Endothelial cell of umbilical vein (primary cell): ENCODE measurements around the gene TOX4. TPM values are rescaled to one million over a fixed set of nuclear protein-coding genes. Genes with fewer than 3 reads are reported as not detected.
"Not testable (repeated sequence)": the region's sequence is repeated elsewhere in the genome, so short reads cannot be mapped to it uniquely, and the experiment has no call there.

ENCODE experiments used
- BruUV-seq: library from RNA; stranded (reverse); fragments of 400-500 nt; replicated peaks from 2 replicates; lab custom pipeline; 2021; lab: Mats Ljungman, UMichigan
- CTCF ChIA-PET: fragments of 300-600, 350-600 bp; sonication (Branson Sonifier 250); formaldehyde crosslinking; loops from one replicate; lab custom pipeline; 2021; ENCODE audit warnings: antibody characterized with exemption, inconsistent platforms; lab: Charles Lee
- POLR2A ChIA-PET: fragments of 300-600, 350-600 bp; sonication (Branson Sonifier 250); formaldehyde crosslinking; loops from one replicate; lab custom pipeline; 2021; ENCODE audit warnings: antibody characterized with exemption, inconsistent platforms; lab: Charles Lee
- DNase-seq: peaks from one replicate; pipeline ENCODE4 v3.0.0-alpha.2; 2011; ENCODE audit warnings: low read depth, low spot score
- FAIRE-seq: peaks from 2 replicates; lab custom pipeline; 2011; peaks lifted over from hg19 to GRCh38; lab: Jason Lieb, UNC
- H2AFZ ChIP-seq: 2 replicates; pipeline ENCODE4 v1.6.0; 2012; ENCODE audit warnings: low read depth, low read length, control low read depth, inconsistent platforms
- H3K27ac ChIP-seq: 2 replicates; pipeline ENCODE4 v1.5.1; 2011; ENCODE audit warnings: low read depth, mild to moderate bottlenecking, control low read depth, low read length, moderate library complexity; ENCODE audit not compliant: insufficient read depth
- H3K27me3 ChIP-seq, 2 experiments: 2 replicates each; pipeline versions ENCODE4 v1.6.0 to v1.6.1; 2011; ENCODE audit warnings: low read length in 2 of 2, mixed read lengths in 1 of 2; ENCODE audit not compliant: control insufficient read depth in 2 of 2, insufficient read depth in 2 of 2
- H3K36me3 ChIP-seq, 2 experiments: 2 replicates in 1 of 2; 3 replicates in 1 of 2; pipeline ENCODE4 v1.5.1; 2011; ENCODE audit warnings: low read length in 2 of 2, mild to moderate bottlenecking in 1 of 2, moderate library complexity in 1 of 2; ENCODE audit not compliant: control insufficient read depth in 2 of 2, insufficient read depth in 2 of 2; ENCODE audit errors: extremely low read depth in 1 of 2
- H3K4me1 ChIP-seq: 3 replicates; pipeline ENCODE4 v1.5.1; 2011; ENCODE audit warnings: mild to moderate bottlenecking, low read length; ENCODE audit not compliant: control insufficient read depth, insufficient read depth; ENCODE audit errors: extremely low read depth
- H3K4me2 ChIP-seq: 2 replicates; pipeline ENCODE4 v1.6.1; 2011; ENCODE audit warnings: low read length, control low read depth, mixed read lengths; ENCODE audit not compliant: insufficient read depth
- H3K4me3 ChIP-seq, 3 experiments: fragments of 200-600 bp in 1 of 3; sonication (generic), shearing (Covaris generic) in 1 of 3; replicated peaks in 1 of 3; 2 replicates each; pipeline ENCODE4 v1.5.1; 2011 to 2016; ENCODE audit warnings: control low read depth in 3 of 3, low read length in 3 of 3, mild to moderate bottlenecking in 2 of 3, inconsistent platforms in 1 of 3, low read depth in 1 of 3, moderate library complexity in 1 of 3; ENCODE audit not compliant: insufficient read depth in 1 of 3
- H3K79me2 ChIP-seq: 2 replicates; pipeline ENCODE4 v1.6.0; 2012; ENCODE audit warnings: low read length, inconsistent platforms; ENCODE audit not compliant: control insufficient read depth, insufficient read depth
- H3K9ac ChIP-seq: replicated peaks from 2 replicates; pipeline ENCODE3; 2011; ENCODE audit warnings: low read length, control low read depth; ENCODE audit not compliant: insufficient read depth; ENCODE audit errors: extremely low read depth
- H3K9me1 ChIP-seq: replicated peaks from 3 replicates; pipeline ENCODE4 v1.6.0; 2011; ENCODE audit warnings: mild to moderate bottlenecking, low read length; ENCODE audit not compliant: control insufficient read depth, insufficient read depth; ENCODE audit errors: extremely low read depth
- H3K9me3 ChIP-seq: replicated peaks from 2 replicates; pipeline ENCODE4 v1.5.1; 2012; ENCODE audit warnings: low read length, inconsistent platforms; ENCODE audit not compliant: control insufficient read depth, insufficient read depth
- H4K20me1 ChIP-seq: replicated peaks from 2 replicates; pipeline ENCODE3; 2011; ENCODE audit warnings: mild to moderate bottlenecking, low read length; ENCODE audit not compliant: control insufficient read depth, insufficient read depth; ENCODE audit errors: extremely low read depth
- CTCF ChIP-seq, 2 donors: IDR thresholded peaks; 1 replicate in 1 of 2; 2 replicates in 1 of 2; pipeline ENCODE4 v1.5.1; 2011; ENCODE audit warnings: low read length in 2 of 2, mild to moderate bottlenecking in 2 of 2, moderate library complexity in 2 of 2, control low read depth in 1 of 2, inconsistent platforms in 1 of 2, low read depth in 1 of 2; ENCODE audit not compliant: insufficient read depth in 1 of 2; ENCODE audit errors: extremely low read depth in 1 of 2
- GATA2 ChIP-seq: IDR thresholded peaks from 2 replicates; pipeline ENCODE4 v1.7.0; 2011; ENCODE audit warnings: low read depth, mild to moderate bottlenecking, moderate library complexity, mixed read lengths, low read length; ENCODE audit not compliant: insufficient read length, insufficient read depth
- JUN ChIP-seq: IDR thresholded peaks from 2 replicates; pipeline ENCODE4 v1.6.1; 2011; ENCODE audit warnings: borderline replicate concordance, low read depth; ENCODE audit not compliant: insufficient read length, insufficient read depth
- MYC ChIP-seq: IDR thresholded peaks from one replicate; pipeline ENCODE4 v1.6.1; 2011; ENCODE audit warnings: mild to moderate bottlenecking, low read depth, low read length
- POLR2A ChIP-seq: IDR thresholded peaks from 2 replicates; pipeline ENCODE4 v1.6.1; 2012; ENCODE audit warnings: low read depth, mild to moderate bottlenecking, control low read depth, low read length
- POLR2AphosphoS5 ChIP-seq: IDR thresholded peaks from 2 replicates; pipeline ENCODE4 v1.6.1; 2012; ENCODE audit warnings: low read depth, mild to moderate bottlenecking, control low read depth, low read length, moderate library complexity; ENCODE audit not compliant: insufficient read depth
- dilution Hi-C: fragments of 300-500 bp; cut with MboI; formaldehyde crosslinking; loops from one replicate; pipeline ENCODE4 v1.15.0; 2019; ENCODE audit warnings: low sequenced_read_pairs; ENCODE audit not compliant: extremely low pct_ligation_motif_present
- intact Hi-C: fragments of 100-400 bp; cut with micrococcal nuclease; formaldehyde crosslinking; loops from one replicate; pipeline ENCODE4 v1.10.0; 2022
- polyA plus RNA-seq, 4 experiments: library from polyadenylated mRNA; depleted of rRNA in 3 of 4; stranded (reverse) in 3 of 4; unstranded in 1 of 4; fragments of >200 nt; gene quantifications; 2 replicates each; pipeline versions ENCODE4 v1.2.1 to v1.2.3, GENCODE V29; 2011 to 2012; ENCODE audit warnings: missing spikeins in 1 of 4
- total RNA-seq: library from RNA; stranded (reverse); gene quantifications from 2 replicates; pipeline ENCODE4 v1.2.3, GENCODE V29; 2021

TOX4 gene
- total and polyA plus RNA-seq, 2 donors (not counting 3 experiments of a cell fraction or from before 2014, with no cell fraction given): 67.4 to 78.4 TPM

GRCh38 chr14:21442657-21443056, 34.3 kb upstream of the TOX4 start:
- FAIRE-seq, H3K9me3 ChIP-seq, POLR2A ChIA-PET, H3K4me1 ChIP-seq, H3K9me1 ChIP-seq, H3K9ac ChIP-seq, H3K27ac ChIP-seq, DNase-seq, BruUV-seq, intact Hi-C loops, H3K27me3 ChIP-seq, dilution Hi-C loops, H3K4me3 ChIP-seq, H3K36me3 ChIP-seq, H4K20me1 ChIP-seq, H2AFZ ChIP-seq, H3K4me2 ChIP-seq: not testable (repeated sequence)
- CTCF ChIA-PET: interaction anchor here (0.6 to 2.1 kb wide), 3 partner anchors 12 to 63 kb away, joined by 3 to 4 read pairs (median 4); no protein-coding TSS in a partner anchor
- peaks cover 81% of the 10 kb centered on the region for H3K79me2 ChIP-seq

- no peak for FAIRE-seq
- Histone ChIP-seq H3K27me3 (no peaks in the 10 kb centered on the region), H3K9me1 (no peaks in the 10 kb centered on the region), H3K4me1 (peaks cover 15% of the 10 kb centered on the region), H3K9ac (no peak overlapping the region), H3K27ac (no peak overlapping the region), H3K79me2 (peaks cover 92% of the 10 kb centered on the region), H2AFZ (no peak overlapping the region), H3K4me2 (peak overlapping the region; percentile 45), H3K9me3 (no peaks in the 10 kb centered on the region), H3K36me3 (peaks cover 0 to 4% of the 10 kb centered on the region in 2 experiments), H4K20me1 (no peaks in the 10 kb centered on the region), H3K4me3 (no peak overlapping the region)
- no TSS peak for BruUV-seq
- POLR2A ChIA-PET: no interaction called here
- CTCF ChIA-PET: interaction anchor here (1.4 kb wide), 1 partner anchor 20 kb away, joined by 3 read pairs; no protein-coding TSS in a partner anchor
- TF ChIP-seq GATA2 (no peak), MYC (no peak), POLR2A (no peak), CTCF (IDR thresholded peaks at IDR 0.05; ENCODE audit: extremely low read depth in 1 of 2, insufficient read depth in 1 of 2, low read depth in 1 of 2, low read length in 2 of 2) (no peak), JUN (no peak), POLR2AphosphoS5 (no peak)
- no peak for DNase-seq
- dilution Hi-C loops (no loop called here), intact Hi-C loops (no loop called here)
Measured at GRCh38 chr14:21449899-21450216, 27.1 kb upstream of the TOX4 start.
